Activated CD4-positive, alpha-beta T cell treated with anti-CD3 and anti-CD28 coated beads, Interleukin-2, amount 10 ng/mL, durations not matched to agents 24 days and 14 days (primary cell): ENCODE data around the gene VPREB3. TPM values are rescaled to one million over a fixed set of nuclear protein-coding genes. Genes with fewer than 3 reads are reported as not detected.
A peak's percentile ranks its signal among the peaks of the same experiment; 100 is the strongest.

Source experiments
- DNase-seq: peaks from one replicate; pipeline ENCODE4 v3.0.0; 2022
- H3K27ac Mint-ChIP-seq: one replicate; pipeline ENCODE4 v1.8.0; 2022; ENCODE audit warnings: mild to moderate bottlenecking, mixed read lengths
- H3K27me3 Mint-ChIP-seq: one replicate; pipeline ENCODE4 v1.8.0; 2022; ENCODE audit warnings: mixed read lengths
- H3K36me3 Mint-ChIP-seq: one replicate; pipeline ENCODE4 v1.8.0; 2022; ENCODE audit warnings: low read depth, mild to moderate bottlenecking, mixed read lengths
- H3K4me1 Mint-ChIP-seq: one replicate; pipeline ENCODE4 v1.8.0; 2021; ENCODE audit warnings: mixed read lengths
- H3K4me3 Mint-ChIP-seq: one replicate; pipeline ENCODE4 v1.8.0; 2022; ENCODE audit warnings: mild to moderate bottlenecking, moderate library complexity, mixed read lengths
- H3K9me3 Mint-ChIP-seq: one replicate; pipeline ENCODE4 v1.8.0; 2021; ENCODE audit warnings: mixed read lengths
- intact Hi-C: fragments of 100-400 bp; cut with micrococcal nuclease; formaldehyde crosslinking; loops from one replicate; pipeline ENCODE4 v1.15.1; 2023
- total RNA-seq: library from RNA; stranded (reverse); gene quantifications from 2 replicates; pipeline ENCODE4 v1.2.3, GENCODE V29; 2022

The VPREB3 gene
- total RNA-seq, 1 donor from 2014 or later, result not detected

DNA sequence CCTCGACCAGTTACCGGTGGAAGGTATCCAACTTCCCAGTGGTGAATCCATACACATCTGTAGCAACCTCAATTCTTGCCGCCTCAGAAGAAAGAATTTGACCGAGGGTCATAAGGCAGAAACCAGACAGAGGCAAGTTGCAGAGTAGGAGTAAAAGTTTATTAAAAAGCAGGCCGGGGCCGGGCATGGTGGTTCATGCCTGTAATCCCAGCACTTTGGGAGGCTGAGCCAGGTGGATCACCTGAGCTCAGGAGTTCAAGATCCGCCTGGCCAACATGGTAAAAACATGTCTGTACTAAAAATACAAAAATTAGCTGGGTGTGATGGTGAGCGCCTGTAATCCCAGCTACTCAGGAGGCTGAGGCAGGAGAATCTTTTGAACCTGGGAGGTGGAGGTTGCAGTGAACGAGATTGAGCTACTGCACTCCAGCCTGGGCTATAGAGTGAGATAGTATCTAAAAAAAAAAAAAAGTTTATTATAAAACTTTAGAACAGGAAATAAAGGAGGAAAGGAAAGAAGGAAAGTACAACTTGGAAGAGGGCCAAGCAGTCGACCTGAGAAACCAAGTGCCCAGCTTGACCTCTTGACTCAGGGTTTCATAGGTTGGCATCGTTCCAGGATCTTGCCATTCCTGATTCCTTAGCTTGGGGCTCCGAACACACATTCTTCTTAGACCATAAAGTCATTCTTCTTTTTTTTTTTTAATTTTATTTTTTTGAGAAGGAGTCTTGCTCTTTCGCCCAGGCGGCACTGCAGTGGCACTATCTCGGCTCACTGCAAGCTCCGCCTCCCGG is 35.7 kb downstream of the VPREB3 start:
- H3K4me3 Mint-ChIP-seq, result peak overlapping the region; percentile 10
- H3K27me3 Mint-ChIP-seq, result peaks cover 2% of the 10 kb centered on the region
- DNase-seq, result no peak
- H3K4me1 Mint-ChIP-seq, result peaks cover 14% of the 10 kb centered on the region
- peak overlapping the region; percentile 34 for H3K27ac Mint-ChIP-seq
- H3K36me3 Mint-ChIP-seq, result peaks cover 14% of the 10 kb centered on the region
- intact Hi-C loops, result loop anchor here (10.0 kb wide), 1 partner anchor 116 kb away; the partner anchor contains the start of gene DERL3
- no peaks in the 10 kb centered on the region for H3K9me3 Mint-ChIP-seq

DNA sequence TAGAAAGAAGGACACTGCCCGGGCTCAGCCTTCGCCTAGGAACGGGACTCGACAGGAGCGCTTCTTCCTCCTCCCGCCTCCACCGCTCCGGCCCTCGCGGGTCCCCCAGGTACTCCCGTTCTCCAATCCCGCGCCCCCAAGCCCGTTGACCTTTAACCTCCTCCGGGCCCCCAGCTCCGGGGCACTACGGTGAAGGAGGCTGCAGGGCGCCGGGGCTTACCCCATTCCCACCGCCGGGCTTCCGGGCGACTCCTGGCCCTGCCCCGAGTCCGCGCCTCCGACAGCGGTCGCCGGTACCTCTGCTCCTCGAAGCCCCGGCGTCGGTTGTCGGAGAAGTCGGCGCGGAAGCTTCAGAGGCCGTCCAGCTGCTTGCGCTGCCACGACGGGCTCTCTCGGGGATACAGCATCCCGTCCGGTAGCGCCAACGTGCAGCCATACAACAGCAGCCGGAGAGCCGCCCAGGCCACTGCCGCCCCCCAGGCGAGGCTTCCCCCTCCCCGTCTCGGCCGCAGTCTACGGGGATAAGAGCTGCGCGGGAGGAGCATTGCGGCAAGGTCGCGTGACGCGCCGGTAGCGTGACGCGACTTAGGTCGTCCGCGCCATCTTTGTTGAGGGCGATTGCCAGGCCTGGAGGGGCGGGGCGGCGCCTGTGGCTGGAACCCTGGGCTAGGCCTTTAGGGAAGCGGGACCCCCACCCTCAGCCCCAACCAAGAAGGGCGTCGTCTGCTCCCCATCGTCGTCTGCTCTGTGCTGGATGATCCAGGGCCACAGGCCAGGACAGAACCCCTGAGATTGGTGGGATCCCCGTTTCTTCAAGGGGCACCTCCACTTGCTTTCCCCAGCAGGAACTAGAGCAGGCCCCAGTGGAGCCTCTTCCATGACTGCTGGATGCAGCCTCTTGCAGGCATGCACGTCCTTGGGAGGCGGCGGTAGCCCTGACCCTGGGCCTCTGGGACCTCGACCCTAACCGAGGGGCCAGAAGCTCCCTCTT is 37.1 kb downstream of the VPREB3 start:
- H3K36me3 Mint-ChIP-seq, result peaks cover 21% of the 10 kb centered on the region
- peak overlapping the region; percentile 80 for H3K4me3 Mint-ChIP-seq
- peak; percentile 96 for DNase-seq
- intact Hi-C loops, result loop anchor here (1.0 to 10.0 kb wide), 4 partner anchors 20 to 177 kb away; partner anchors contain the start of genes DERL3, MIF and SMARCB1
- no peaks in the 10 kb centered on the region for H3K27me3 Mint-ChIP-seq
- H3K27ac Mint-ChIP-seq, result peak overlapping the region; percentile 87
- H3K9me3 Mint-ChIP-seq, result no peaks in the 10 kb centered on the region
- peaks cover 14% of the 10 kb centered on the region for H3K4me1 Mint-ChIP-seq

DNA sequence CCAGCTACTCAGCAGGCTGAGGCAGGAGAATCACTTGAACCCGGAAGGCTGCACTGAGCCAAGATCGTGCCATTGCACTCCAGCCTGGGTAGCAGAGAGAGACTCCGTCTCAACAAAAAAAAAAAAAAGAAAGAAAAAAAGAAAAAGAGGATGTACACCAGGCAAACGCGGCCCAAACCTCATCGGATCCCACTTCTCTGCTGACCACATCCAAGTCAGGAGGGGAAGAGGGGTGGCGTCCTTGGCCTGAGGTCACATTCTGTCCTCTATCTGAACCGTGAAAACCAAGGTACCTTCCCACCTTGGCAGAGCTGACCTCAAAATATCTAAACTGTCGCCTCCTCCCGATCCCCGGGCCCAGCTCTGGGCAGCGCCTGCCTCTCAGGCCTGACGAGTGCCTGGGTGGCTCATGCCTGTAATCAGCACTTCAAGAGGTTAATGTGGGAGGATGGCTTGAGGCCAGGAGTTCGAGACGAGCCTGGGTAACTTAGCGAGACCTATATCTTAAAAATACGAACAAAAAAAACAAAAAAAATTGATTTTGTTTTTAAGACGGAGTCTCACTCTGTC is 38.3 kb downstream of the VPREB3 start:
- peak overlapping the region; percentile 80 for H3K4me3 Mint-ChIP-seq

DNA sequence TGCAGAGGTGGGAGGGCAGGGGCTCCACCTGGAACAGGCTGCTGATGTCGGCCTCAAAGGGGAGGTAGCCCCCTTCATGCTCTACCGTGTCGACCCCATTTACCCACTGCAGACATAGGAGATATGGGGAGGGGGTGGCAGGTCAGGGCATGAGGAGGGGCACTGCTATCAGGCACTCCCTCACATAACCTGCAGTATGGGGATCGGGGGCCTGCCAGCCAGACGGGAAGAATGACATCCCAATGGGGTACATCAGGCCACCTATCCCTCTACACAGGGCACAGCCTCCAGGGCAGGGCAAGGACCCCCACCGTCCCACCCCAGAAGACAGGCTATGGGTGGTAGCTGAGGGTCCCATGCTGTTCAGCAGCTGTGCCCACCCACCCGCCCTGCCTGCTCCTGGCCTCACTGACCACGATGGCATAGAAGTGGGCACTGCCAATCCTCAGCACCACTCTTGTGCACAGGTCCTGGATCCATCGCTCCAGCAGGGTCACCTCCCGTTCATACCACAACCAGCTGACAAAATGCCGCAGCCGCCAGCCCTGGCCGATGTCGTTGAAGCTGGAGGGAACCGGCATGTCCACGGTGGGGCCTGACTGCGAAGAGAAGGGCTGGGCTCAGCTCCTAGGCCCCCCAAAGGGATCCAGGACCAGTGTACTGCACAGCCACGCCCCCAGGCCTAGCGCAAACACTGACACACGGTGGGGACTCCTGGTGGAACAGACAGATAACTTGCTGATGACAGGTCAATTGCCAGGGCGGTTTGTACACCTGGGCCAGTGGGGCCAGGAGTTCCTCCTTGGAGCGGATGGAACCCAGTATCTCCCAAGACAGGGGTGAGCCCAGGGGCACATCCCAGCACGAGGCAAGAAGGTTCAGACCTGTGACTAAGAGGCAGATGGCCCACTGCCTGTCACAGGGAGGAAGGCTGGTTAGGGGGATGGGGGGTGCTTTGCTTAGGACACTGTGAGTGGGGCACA is 39.3 kb downstream of the VPREB3 start:
- H3K36me3 Mint-ChIP-seq, result peaks cover 38% of the 10 kb centered on the region
- intact Hi-C loops, result loop anchor here (10.0 kb wide), 1 partner anchor 120 kb away; the partner anchor contains the start of gene DERL3
- DNase-seq, result no peak
- H3K27me3 Mint-ChIP-seq, result no peaks in the 10 kb centered on the region
- no peaks in the 10 kb centered on the region for H3K9me3 Mint-ChIP-seq
- peaks cover 20% of the 10 kb centered on the region for H3K4me1 Mint-ChIP-seq
- H3K27ac Mint-ChIP-seq, result peak overlapping the region; percentile 69
- H3K4me3 Mint-ChIP-seq, result peak overlapping the region; percentile 80

More for the DNA sequence above, 38.3 kb downstream of the VPREB3 start:
- H3K36me3 Mint-ChIP-seq, result peaks cover 28% of the 10 kb centered on the region
- H3K9me3 Mint-ChIP-seq, result no peaks in the 10 kb centered on the region
- peaks cover 14% of the 10 kb centered on the region for H3K4me1 Mint-ChIP-seq
- H3K27ac Mint-ChIP-seq, result peak overlapping the region; percentile 69
- intact Hi-C loops, result loop anchor here (2.0 to 10.0 kb wide), 3 partner anchors 19 to 119 kb away; partner anchors contain the start of genes DERL3 and SMARCB1
- no peak for DNase-seq
- no peaks in the 10 kb centered on the region for H3K27me3 Mint-ChIP-seq

DNA sequence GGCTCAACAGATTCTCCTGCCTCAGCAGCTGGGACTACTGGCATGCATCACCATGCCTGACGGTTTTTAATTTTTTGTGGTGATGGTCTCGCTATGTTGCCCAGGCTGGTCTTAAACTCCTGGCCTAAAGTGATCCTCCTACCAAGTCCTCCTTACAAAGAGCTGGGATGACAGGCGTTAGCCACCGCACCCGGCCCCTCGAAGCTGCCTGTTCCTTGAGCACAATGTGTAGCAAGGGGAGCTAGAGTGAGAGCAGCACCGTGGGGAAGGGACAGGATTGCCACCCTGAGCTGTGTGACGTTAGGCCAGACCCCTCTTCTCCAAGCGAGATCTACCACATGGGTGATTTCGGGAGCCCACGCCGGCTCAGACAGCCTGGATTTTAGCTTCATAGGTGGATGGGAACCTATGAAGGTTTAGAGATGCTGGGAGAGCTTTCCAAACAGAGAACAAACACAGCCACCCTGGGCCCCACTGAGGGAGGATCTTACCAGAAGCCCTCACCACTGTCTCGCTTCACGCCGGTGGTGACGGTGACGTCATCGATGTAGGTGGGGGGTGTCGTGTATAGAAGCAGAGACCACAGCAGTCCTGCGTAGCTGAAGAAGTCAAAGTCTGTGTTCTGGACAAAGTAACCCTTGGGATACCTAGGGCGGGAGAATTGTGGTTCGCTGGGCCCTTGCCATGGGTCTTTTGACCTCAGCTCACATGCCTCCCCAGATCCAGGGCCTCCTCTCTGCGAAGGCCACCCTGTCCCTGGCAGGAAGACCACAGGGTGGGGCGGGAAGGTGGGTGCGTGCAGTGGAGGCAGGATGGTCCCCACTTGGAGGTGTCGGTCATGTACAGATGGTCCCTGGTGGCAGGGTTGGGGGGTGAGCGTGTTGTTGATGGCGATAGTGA is 40.3 kb downstream of the VPREB3 start:
- H3K4me1 Mint-ChIP-seq, result peaks cover 26% of the 10 kb centered on the region
- peaks cover 48% of the 10 kb centered on the region for H3K36me3 Mint-ChIP-seq
- no peak overlapping the region for H3K4me3 Mint-ChIP-seq
- H3K9me3 Mint-ChIP-seq, result no peaks in the 10 kb centered on the region
- intact Hi-C loops, result loop anchor here (10.0 kb wide), 1 partner anchor 121 kb away; the partner anchor contains the start of gene DERL3
- no peaks in the 10 kb centered on the region for H3K27me3 Mint-ChIP-seq
- H3K27ac Mint-ChIP-seq, result peak overlapping the region; percentile 32
- DNase-seq, result no peak

DNA sequence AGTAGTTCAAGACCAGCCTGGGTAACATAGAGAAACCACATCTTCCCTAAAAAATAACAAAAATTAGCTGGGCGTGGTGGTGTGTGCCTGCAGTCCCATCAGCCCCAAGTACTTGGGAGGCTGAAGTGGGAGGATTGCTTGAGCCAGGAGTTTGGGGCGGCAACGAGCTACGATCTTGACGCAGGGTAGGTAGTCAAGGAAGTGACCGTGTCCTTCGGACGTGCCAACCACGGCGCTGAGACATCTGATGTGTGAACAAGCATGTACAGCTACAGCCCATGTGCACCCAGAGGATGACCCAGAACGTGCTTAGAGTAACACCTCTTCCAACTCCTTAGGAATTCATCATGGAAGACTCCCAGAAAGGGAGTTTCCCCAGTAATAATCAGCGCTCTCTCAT is 42.0 kb downstream of the VPREB3 start:
- intact Hi-C loops, result loop anchor here (10.0 kb wide), 1 partner anchor 123 kb away; the partner anchor contains the start of gene DERL3
- Mint-ChIP-seq H3K36me3 (peaks cover 62% of the 10 kb centered on the region), H3K4me1 (peaks cover 37% of the 10 kb centered on the region), H3K27me3 (no peaks in the 10 kb centered on the region), H3K27ac (no peak overlapping the region), H3K9me3 (no peaks in the 10 kb centered on the region), H3K4me3 (no peak overlapping the region)
- DNase-seq, result no peak

DNA sequence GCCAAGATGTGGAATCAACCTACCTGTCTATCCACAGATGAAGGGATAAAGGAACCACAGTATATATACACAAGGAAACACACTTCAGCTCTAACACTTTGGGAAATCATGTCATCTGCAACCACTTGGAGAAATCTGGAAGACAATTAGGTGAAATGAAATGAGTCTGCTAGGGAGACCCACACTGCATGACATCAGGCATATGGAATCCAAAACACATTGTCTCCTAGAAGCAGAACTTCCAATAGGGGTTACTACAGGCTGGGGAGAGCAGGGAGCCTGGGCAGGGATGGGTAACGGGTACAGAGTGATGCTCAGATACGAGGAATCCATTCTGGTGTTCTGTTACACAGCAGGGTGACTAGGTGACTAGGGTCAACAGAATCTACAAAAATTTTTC is 45.1 kb downstream of the VPREB3 start:
- Mint-ChIP-seq H3K36me3 (peaks cover 84% of the 10 kb centered on the region), H3K4me3 (no peak overlapping the region), H3K4me1 (peaks cover 51% of the 10 kb centered on the region), H3K27me3 (no peaks in the 10 kb centered on the region), H3K27ac (no peak overlapping the region), H3K9me3 (no peaks in the 10 kb centered on the region)
- DNase-seq, result no peak
- intact Hi-C loops, result loop anchor here (5.0 kb wide), 1 partner anchor 43 kb away; the partner anchor contains the start of genes VPREB3 and ZNF70

DNA sequence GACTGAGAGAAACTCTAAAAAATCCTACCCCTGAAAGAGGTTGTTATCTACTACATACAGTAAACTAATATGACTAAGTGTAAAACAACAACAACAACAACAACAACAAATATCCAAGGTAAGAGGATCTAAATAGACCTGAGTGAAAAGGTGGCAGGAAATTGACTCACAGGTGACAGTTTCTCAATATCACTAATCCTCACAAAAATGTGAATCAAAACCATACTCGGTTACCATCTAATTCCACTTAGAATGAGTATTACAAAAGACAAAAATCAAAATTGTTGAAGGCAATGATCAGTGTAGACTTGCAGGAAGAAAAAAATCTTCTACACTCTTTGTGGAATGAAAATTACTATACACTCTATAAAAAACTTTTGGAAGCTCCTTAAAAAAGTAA is 46.0 kb downstream of the VPREB3 start:
- DNase-seq, result no peak
- Mint-ChIP-seq H3K4me3 (peak overlapping the region; percentile 2), H3K4me1 (peaks cover 53% of the 10 kb centered on the region), H3K27me3 (no peaks in the 10 kb centered on the region), H3K36me3 (peaks cover 85% of the 10 kb centered on the region), H3K27ac (peak overlapping the region; percentile 54), H3K9me3 (no peaks in the 10 kb centered on the region)
- intact Hi-C loops, result loop anchor here (5.0 kb wide), 1 partner anchor 44 kb away; the partner anchor contains the start of genes VPREB3 and ZNF70

DNA sequence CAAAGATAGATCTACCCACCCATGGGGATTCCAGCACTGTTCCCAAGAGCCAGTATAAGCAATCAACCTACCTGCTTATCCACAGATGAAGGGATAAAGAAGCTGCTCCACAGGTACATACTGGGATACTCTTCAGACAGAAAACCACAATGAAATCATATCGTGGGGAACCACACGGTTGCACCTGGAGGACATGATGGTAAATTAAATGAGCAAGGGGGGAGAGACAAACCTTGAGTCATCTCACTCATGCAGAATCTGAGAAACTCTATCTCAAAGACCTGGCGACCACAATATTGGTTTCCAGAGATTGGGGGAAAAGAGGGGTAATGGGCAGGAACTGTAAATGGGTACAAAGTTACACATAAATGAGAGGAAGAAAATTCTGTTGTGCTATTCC is 48.9 kb downstream of the VPREB3 start:
- Mint-ChIP-seq H3K36me3 (peaks cover 92% of the 10 kb centered on the region), H3K4me1 (peaks cover 68% of the 10 kb centered on the region), H3K9me3 (no peaks in the 10 kb centered on the region), H3K27me3 (no peaks in the 10 kb centered on the region), H3K27ac (peak overlapping the region; percentile 94), H3K4me3 (peak overlapping the region; percentile 51)
- DNase-seq, result peak; percentile 71
- intact Hi-C loops, result loop anchor here (1.0 to 5.0 kb wide), 2 partner anchors 9 to 47 kb away; partner anchors contain the start of genes VPREB3 and ZNF70

DNA sequence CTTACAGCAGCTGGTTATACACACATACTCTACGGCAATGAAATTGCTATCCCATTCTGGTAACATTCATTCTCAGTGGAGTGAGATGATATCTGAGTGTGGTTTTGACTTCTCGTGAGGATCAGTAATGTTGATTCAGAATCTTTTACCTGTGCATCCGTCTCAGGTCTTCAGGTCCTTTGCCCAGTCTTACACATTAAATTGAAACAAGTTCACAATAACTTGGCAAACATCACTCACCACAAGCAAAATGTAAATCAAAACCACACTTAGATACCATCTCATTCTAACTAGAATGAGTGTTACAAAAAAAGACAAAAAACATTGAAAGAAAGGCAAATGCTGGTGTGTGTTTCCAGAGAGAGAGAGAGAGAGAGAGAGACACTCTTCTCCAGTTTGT is 49.4 kb downstream of the VPREB3 start:
- peaks cover 92% of the 10 kb centered on the region for H3K36me3 Mint-ChIP-seq
- intact Hi-C loops, result loop anchor here (1.0 to 5.0 kb wide), 2 partner anchors 9 to 47 kb away; partner anchors contain the start of genes VPREB3 and ZNF70
- H3K27ac Mint-ChIP-seq, result peak overlapping the region; percentile 94
- H3K4me1 Mint-ChIP-seq, result peaks cover 69% of the 10 kb centered on the region
- H3K4me3 Mint-ChIP-seq, result peak overlapping the region; percentile 51
- H3K27me3 Mint-ChIP-seq, result no peaks in the 10 kb centered on the region
- peak; percentile 65 for DNase-seq
- no peaks in the 10 kb centered on the region for H3K9me3 Mint-ChIP-seq

DNA sequence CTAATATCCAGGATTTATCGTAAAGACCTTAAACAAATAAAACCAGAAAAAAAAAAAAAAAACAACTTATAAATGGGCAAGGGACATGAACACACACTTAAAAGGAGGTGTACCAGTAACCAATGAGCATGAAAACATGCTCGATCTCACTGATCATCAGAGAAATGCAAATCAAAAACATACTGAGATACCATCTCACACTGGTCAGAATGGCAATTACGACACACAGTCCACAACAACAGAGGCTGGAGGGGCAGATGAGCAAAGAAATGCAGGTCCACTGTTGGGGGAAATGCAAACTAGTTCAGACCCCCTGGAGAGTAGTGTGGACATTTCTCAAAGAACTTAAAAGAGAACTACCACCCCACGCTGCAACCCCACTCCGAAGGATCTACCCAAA is 50.2 kb downstream of the VPREB3 start:
- intact Hi-C loops, result no loop called here

More for the DNA sequence above, 50.2 kb downstream of the VPREB3 start:
- H3K36me3 Mint-ChIP-seq, result peaks cover 92% of the 10 kb centered on the region
- peak overlapping the region; percentile 12 for H3K4me3 Mint-ChIP-seq
- DNase-seq, result no peak
- H3K9me3 Mint-ChIP-seq, result no peaks in the 10 kb centered on the region
- H3K27me3 Mint-ChIP-seq, result no peaks in the 10 kb centered on the region
- peaks cover 67% of the 10 kb centered on the region for H3K4me1 Mint-ChIP-seq
- H3K27ac Mint-ChIP-seq, result peak overlapping the region; percentile 94
